SU-DHL-6 (cell line): ENCODE measurements around the gene MRTFB.

Source experiments
- H2AFZ ChIP-seq: fragments of 200-600 bp; sonication (generic); 2 replicates; pipeline ENCODE4 v1.6.1; 2014; ENCODE audit warnings: low read depth, mild to moderate bottlenecking, moderate library complexity, mixed read lengths, antibody characterized with exemption, low read length; ENCODE audit not compliant: severe bottlenecking
- H3F3A ChIP-seq: fragments of 200-600 bp; shearing (Covaris generic); 2 replicates; pipeline ENCODE4 v1.6.0; 2016; ENCODE audit warnings: antibody characterized with exemption, mild to moderate bottlenecking; ENCODE audit not compliant: insufficient read depth
- H3K27ac ChIP-seq: fragments of 200-600 bp; sonication (generic); 2 replicates; pipeline ENCODE4 v1.5.1; 2016; ENCODE audit warnings: low read depth, mild to moderate bottlenecking, low read length, moderate library complexity, mixed read lengths
- H3K27me3 ChIP-seq: fragments of 200-600 bp; sonication (generic), shearing (Covaris generic); 2 replicates; pipeline ENCODE4 v1.6.0; 2014; ENCODE audit warnings: mild to moderate bottlenecking, low read length
- H3K36me3 ChIP-seq: fragments of 200-600 bp; sonication (generic); 2 replicates; pipeline ENCODE4 v1.6.1; 2014; ENCODE audit warnings: mild to moderate bottlenecking, low read length, mixed read lengths
- H3K4me2 ChIP-seq: fragments of 300-600, 200-600 bp; shearing (Covaris generic), sonication (generic); 2 replicates; pipeline ENCODE4 v1.6.0; 2014; ENCODE audit warnings: low read length, low read depth, mild to moderate bottlenecking; ENCODE audit not compliant: poor library complexity, severe bottlenecking
- H3K4me3 ChIP-seq: fragments of 200-600 bp; sonication (generic); 2 replicates; pipeline ENCODE4 v1.5.1; 2014; ENCODE audit warnings: antibody characterized with exemption, low read length, mild to moderate bottlenecking, mixed read lengths; ENCODE audit not compliant: insufficient read depth, poor library complexity, severe bottlenecking
- H3K79me2 ChIP-seq: fragments of 200-600 bp; sonication (generic); 2 replicates; pipeline ENCODE4 v1.6.1; 2014; ENCODE audit warnings: mild to moderate bottlenecking, low read length, moderate library complexity; ENCODE audit not compliant: insufficient read depth
- H3K9ac ChIP-seq: fragments of 200-600 bp; sonication (generic); 2 replicates; pipeline ENCODE4 v1.7.0; 2014; ENCODE audit warnings: mild to moderate bottlenecking, low read length
- H3K9me2 ChIP-seq: fragments of 200-600 bp; sonication (generic); replicated peaks from 2 replicates; pipeline ENCODE4 v1.6.1; 2014; ENCODE audit warnings: low read length; ENCODE audit not compliant: insufficient read depth
- H3K9me3 ChIP-seq: fragments of 200-600 bp; sonication (generic); 2 replicates; pipeline ENCODE4 v1.6.1; 2014; ENCODE audit warnings: low read length, mixed read lengths; ENCODE audit not compliant: insufficient read depth
- H4K20me1 ChIP-seq: fragments of 200-600 bp; sonication (generic); 2 replicates; pipeline ENCODE4 v1.6.1; 2014; ENCODE audit warnings: low read depth, mild to moderate bottlenecking, antibody characterized with exemption, low read length, moderate library complexity, mixed read lengths
- EZH2phosphoT487 ChIP-seq: fragments of 200-600 bp; sonication (generic), shearing (Covaris generic); conservative IDR thresholded peaks from 2 replicates; pipeline ENCODE4 v1.6.1; 2018; ENCODE audit warnings: mild to moderate bottlenecking, antibody characterized with exemption, low read length, moderate library complexity, mixed read lengths
- TF ChIP-seq, protein P1 (sequence below): fragments of 200-600 bp; sonication (generic); IDR thresholded peaks from one replicate; pipeline ENCODE4 v1.5.1; 2017; ENCODE audit warnings: antibody characterized with exemption, mild to moderate bottlenecking, low read length, moderate library complexity; ENCODE audit not compliant: insufficient read depth, poor library complexity, severe bottlenecking

Gene MRTFB

DNA sequence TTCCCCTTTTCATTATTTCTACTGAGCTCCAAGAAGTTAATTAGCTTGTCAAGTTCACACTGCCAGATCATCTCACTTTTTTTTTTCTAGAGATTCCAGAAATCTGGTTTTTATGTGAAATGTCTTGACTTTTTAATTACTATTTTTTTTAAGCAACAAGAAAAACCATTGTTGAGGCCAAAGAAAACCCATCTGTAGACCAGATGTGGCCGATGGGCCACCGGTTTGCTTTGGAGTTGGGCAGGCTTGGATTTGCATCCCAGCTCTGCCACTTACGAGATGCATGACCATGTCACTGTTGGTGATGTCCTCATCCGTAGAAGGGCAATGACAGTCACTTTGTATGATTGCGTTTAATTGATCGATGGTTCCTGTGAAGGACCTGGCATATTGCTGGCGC is 34.2 kb upstream of the MRTFB start:
- no peaks in the 10 kb centered on the region for H3F3A ChIP-seq
- no peak overlapping the region for H3K27ac ChIP-seq
- no peaks in the 10 kb centered on the region for H3K36me3 ChIP-seq
- no peak overlapping the region for H3K4me2 ChIP-seq
- H2AFZ ChIP-seq, result no peak overlapping the region
- no peaks in the 10 kb centered on the region for H3K79me2 ChIP-seq
- H4K20me1 ChIP-seq, result no peaks in the 10 kb centered on the region
- no peaks in the 10 kb centered on the region for H3K27me3 ChIP-seq
- no peaks in the 10 kb centered on the region for H3K9me2 ChIP-seq
- no peak overlapping the region for H3K4me3 ChIP-seq
- TF ChIP-seq EZH2phosphoT487, result no peak
- TF ChIP-seq, protein P1, sequence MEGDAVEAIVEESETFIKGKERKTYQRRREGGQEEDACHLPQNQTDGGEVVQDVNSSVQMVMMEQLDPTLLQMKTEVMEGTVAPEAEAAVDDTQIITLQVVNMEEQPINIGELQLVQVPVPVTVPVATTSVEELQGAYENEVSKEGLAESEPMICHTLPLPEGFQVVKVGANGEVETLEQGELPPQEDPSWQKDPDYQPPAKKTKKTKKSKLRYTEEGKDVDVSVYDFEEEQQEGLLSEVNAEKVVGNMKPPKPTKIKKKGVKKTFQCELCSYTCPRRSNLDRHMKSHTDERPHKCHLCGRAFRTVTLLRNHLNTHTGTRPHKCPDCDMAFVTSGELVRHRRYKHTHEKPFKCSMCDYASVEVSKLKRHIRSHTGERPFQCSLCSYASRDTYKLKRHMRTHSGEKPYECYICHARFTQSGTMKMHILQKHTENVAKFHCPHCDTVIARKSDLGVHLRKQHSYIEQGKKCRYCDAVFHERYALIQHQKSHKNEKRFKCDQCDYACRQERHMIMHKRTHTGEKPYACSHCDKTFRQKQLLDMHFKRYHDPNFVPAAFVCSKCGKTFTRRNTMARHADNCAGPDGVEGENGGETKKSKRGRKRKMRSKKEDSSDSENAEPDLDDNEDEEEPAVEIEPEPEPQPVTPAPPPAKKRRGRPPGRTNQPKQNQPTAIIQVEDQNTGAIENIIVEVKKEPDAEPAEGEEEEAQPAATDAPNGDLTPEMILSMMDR, result no peak
- no peaks in the 10 kb centered on the region for H3K9me3 ChIP-seq
- H3K9ac ChIP-seq, result no peak overlapping the region

DNA sequence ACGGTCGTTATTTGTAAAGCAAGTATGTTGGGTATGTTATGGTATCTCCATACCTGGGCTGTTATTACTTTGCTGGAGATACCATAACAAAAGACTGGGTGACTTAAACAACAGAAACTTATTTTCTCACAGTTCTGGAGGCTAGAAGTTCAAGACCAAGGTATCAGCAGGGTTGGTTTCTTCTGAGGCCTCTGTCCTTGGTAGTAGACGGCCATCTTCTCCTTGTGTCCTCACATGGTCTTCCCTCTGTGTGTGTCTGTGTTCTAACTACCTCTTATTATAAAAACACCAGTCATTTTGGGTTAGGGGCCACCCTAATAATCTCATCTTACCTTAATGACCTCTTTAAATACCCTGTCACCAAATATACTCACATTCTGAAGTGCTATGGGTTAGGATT is 33.2 kb upstream of the MRTFB start:
- Histone ChIP-seq H3K4me3 (no peak overlapping the region), H3K9ac (no peak overlapping the region), H3F3A (no peaks in the 10 kb centered on the region), H4K20me1 (no peaks in the 10 kb centered on the region), H3K36me3 (no peaks in the 10 kb centered on the region), H3K4me2 (no peak overlapping the region), H3K79me2 (no peaks in the 10 kb centered on the region), H3K9me3 (no peaks in the 10 kb centered on the region), H3K27me3 (no peaks in the 10 kb centered on the region), H2AFZ (no peak overlapping the region), H3K27ac (no peak overlapping the region), H3K9me2 (no peaks in the 10 kb centered on the region)
- TF ChIP-seq EZH2phosphoT487, result no peak
- TF ChIP-seq, protein P1, result no peak

DNA sequence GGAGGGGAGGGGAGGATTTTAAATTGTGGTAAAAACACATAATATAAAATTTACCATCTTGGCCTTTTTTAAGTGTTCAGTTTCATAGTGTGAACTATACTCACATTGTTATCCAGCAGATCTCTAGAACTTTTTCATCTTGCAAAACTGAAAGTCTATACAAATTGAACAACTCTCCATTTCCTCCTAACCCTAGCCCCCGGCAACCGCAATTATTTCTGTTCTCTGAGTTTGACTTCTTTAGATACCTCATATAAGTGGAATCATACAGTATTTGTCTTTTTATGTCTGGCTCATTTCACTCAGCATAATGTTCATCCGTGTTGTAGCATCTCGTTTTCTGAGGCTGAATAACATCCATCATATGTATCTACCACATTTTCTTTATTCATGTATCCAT is 30.0 kb upstream of the MRTFB start:
- no peak overlapping the region for H2AFZ ChIP-seq
- H3K9me2 ChIP-seq, result no peaks in the 10 kb centered on the region
- no peaks in the 10 kb centered on the region for H4K20me1 ChIP-seq
- H3K4me3 ChIP-seq, result no peak overlapping the region
- no peaks in the 10 kb centered on the region for H3K27me3 ChIP-seq
- TF ChIP-seq, protein P1, result no peak
- TF ChIP-seq EZH2phosphoT487, result no peak
- H3F3A ChIP-seq, result no peaks in the 10 kb centered on the region
- no peak overlapping the region for H3K27ac ChIP-seq
- H3K36me3 ChIP-seq, result no peaks in the 10 kb centered on the region
- H3K79me2 ChIP-seq, result no peaks in the 10 kb centered on the region
- H3K9me3 ChIP-seq, result no peaks in the 10 kb centered on the region
- no peak overlapping the region for H3K4me2 ChIP-seq
- no peak overlapping the region for H3K9ac ChIP-seq
